NB4 (cell line): Measurements from ENCODE around the gene GAB3.

Experiments used
- CTCF ChIP-seq: IDR thresholded peaks from one replicate; pipeline ENCODE4 v1.5.1; 2012; ENCODE audit warnings: low read depth, low read length
- MAX ChIP-seq: IDR thresholded peaks from 2 replicates; pipeline ENCODE4 v1.6.1; 2011; ENCODE audit warnings: low read depth, low read length
- MYC ChIP-seq: IDR thresholded peaks from 2 replicates; pipeline ENCODE4 v1.6.1; 2011; ENCODE audit warnings: low read depth, low read length
- POLR2A ChIP-seq: IDR thresholded peaks from 2 replicates; pipeline ENCODE4 v1.6.1; 2011; ENCODE audit warnings: mild to moderate bottlenecking; ENCODE audit not compliant: insufficient read length; ENCODE audit errors: extremely low read depth

- TF ChIP-seq POLR2A (no peak), CTCF (no peak), MAX (no peak), MYC (no peak)
Observed at GRCh38 chrX:154799556-154800348, 48.9 kb upstream of the GAB3 start.
